Transverse colon (tissue), 4 donors: Measurements from ENCODE around the gene EPN2. TPM values are rescaled to one million over a fixed set of nuclear protein-coding genes. Genes with fewer than 3 reads are reported as not detected.

Source experiments
- DNase-seq: peaks from one replicate; pipeline ENCODE4 v3.0.0-alpha.2; 2019
- H3K27ac ChIP-seq, 4 donors: fragments of 200-600 bp; sonication (generic); 2 replicates each; pipeline ENCODE4 v1.5.1; 2016 to 2018; ENCODE audit warnings: inconsistent platforms in 4 of 4
- H3K27me3 ChIP-seq: fragments of 200-600 bp; sonication (generic); 2 replicates; pipeline ENCODE4 v1.5.1; 2017; ENCODE audit warnings: inconsistent platforms
- H3K36me3 ChIP-seq, 4 donors: fragments of 200-600 bp; sonication (generic); 2 replicates each; pipeline ENCODE4 v1.5.1; 2017 to 2019; ENCODE audit warnings: inconsistent platforms in 4 of 4
- H3K4me1 ChIP-seq, 4 donors: fragments of 200-600 bp; sonication (generic); 2 replicates each; pipeline ENCODE4 v1.5.1; 2017 to 2020; ENCODE audit warnings: inconsistent platforms in 4 of 4
- H3K4me3 ChIP-seq, 4 donors: fragments of 200-600 bp; sonication (generic); 1 replicate in 1 of 4; 2 replicates in 3 of 4; pipeline versions ENCODE4 v1.5.1 to v1.6.1; 2017 to 2019; ENCODE audit warnings: inconsistent platforms in 4 of 4
- H3K9me3 ChIP-seq, 2 donors: fragments of 200-600 bp; sonication (generic); 2 replicates each; pipeline ENCODE4 v1.5.1; 2017 to 2019; ENCODE audit warnings: inconsistent platforms in 2 of 2
- EP300 ChIP-seq: sonication (generic); formaldehyde crosslinking; IDR thresholded peaks from one replicate; pipeline ENCODE4 v1.6.1; 2017; ENCODE audit warnings: antibody characterized with exemption, low read depth
- POLR2A ChIP-seq: fragments of 450-650 bp; IDR thresholded peaks from one replicate; pipeline ENCODE4 v1.6.1; 2016; ENCODE audit warnings: antibody characterized with exemption, mild to moderate bottlenecking, moderate library complexity
- POLR2AphosphoS5 ChIP-seq, 3 donors: sonication (generic); formaldehyde crosslinking; IDR thresholded peaks; one replicate each; pipeline ENCODE4 v1.6.1; 2016; ENCODE audit warnings: antibody characterized with exemption in 3 of 3
- WGBS, 2 donors: methylation state at CpG; one replicate each; pipeline ENCODE4 v1.1.5; 2018; ENCODE audit warnings: low coverage in 1 of 2; 5-methylcytosine and 5-hydroxymethylcytosine counted together
- in situ Hi-C, 4 donors: fragments of 200-750 bp; cut with MboI; loops; one replicate each; pipeline versions ENCODE4 v1.15.0 to v1.15.1; 2017; ENCODE audit warnings: low sequenced_read_pairs in 3 of 4, low pct_ligation_motif_present in 1 of 4, low pct_unique_long_range_greater_than_20kb in 1 of 4
- intact Hi-C: fragments of 100-400 bp; cut with DNase I; formaldehyde crosslinking; loops from one replicate; pipeline ENCODE4 v1.15.1; 2023; ENCODE audit warnings: low total_unique reads
- total RNA-seq, 4 donors: library from RNA; depleted of rRNA; stranded (reverse); fragments of >200 nt; gene quantifications; one replicate each; pipeline ENCODE4 v1.1.0, GENCODE V29; 2016
- TF ChIP-seq, protein P1 (sequence below), 5 experiments: fragments of 200-600 bp in 3 of 5; fragments of 450-650 bp in 2 of 5; sonication (generic) in 3 of 5; IDR thresholded peaks; 1 replicate in 2 of 5; 2 replicates in 3 of 5; pipeline ENCODE4 v1.5.1; 2016 to 2017; ENCODE audit warnings: antibody characterized with exemption in 5 of 5, inconsistent platforms in 3 of 5, mild to moderate bottlenecking in 2 of 5, moderate library complexity in 1 of 5

EPN2 gene
- total RNA-seq, 4 donors from 2014 or later: 30.4 to 98.7 (median 65.5) TPM

DNA sequence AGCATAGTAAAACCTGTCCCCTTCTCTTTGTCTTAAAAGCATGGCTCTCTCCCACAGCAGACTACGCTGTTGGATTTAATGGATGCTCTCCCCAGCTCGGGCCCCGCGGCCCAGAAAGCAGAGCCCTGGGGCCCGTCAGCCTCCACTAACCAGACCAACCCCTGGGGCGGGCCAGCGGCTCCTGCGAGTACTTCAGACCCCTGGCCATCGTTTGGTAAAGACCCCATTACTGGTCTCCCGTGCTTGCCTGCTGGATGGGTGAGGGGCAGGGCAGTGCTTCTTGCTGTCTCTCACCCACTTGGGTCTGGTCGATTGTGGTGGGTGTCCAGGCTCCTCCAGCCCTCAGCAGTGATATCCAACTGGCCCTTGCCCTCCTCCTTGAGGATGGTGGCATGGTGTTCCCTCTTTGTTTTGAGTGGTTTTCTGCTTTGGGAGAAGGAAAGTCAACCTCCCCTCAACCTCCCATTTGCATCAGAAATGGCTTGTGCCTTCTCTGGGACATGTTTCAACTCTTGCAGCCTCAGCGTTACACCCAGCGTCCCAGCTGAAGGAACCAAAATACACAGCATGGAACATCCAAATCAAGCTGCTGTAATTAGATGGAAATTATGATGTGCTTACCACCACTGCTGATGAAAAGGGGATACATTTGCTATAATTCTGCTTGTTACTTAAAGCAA lies 76.0 kb downstream of the EPN2 start:
- no peak overlapping the region for H3K4me3 ChIP-seq
- H3K4me1 ChIP-seq: peaks cover 7 to 24% (median 12%) of the 10 kb centered on the region in 4 donors
- no peak for TF ChIP-seq EP300
- TF ChIP-seq, protein P1, sequence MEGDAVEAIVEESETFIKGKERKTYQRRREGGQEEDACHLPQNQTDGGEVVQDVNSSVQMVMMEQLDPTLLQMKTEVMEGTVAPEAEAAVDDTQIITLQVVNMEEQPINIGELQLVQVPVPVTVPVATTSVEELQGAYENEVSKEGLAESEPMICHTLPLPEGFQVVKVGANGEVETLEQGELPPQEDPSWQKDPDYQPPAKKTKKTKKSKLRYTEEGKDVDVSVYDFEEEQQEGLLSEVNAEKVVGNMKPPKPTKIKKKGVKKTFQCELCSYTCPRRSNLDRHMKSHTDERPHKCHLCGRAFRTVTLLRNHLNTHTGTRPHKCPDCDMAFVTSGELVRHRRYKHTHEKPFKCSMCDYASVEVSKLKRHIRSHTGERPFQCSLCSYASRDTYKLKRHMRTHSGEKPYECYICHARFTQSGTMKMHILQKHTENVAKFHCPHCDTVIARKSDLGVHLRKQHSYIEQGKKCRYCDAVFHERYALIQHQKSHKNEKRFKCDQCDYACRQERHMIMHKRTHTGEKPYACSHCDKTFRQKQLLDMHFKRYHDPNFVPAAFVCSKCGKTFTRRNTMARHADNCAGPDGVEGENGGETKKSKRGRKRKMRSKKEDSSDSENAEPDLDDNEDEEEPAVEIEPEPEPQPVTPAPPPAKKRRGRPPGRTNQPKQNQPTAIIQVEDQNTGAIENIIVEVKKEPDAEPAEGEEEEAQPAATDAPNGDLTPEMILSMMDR (IDR thresholded peaks at IDR 0.05): no peak
- no peak for TF ChIP-seq POLR2A
- TF ChIP-seq POLR2AphosphoS5 (IDR thresholded peaks at IDR 0.05): no peak
- no peaks in the 10 kb centered on the region for H3K9me3 ChIP-seq
- H3K27ac ChIP-seq: no peak overlapping the region
- peaks cover 0 to 5% (median 2%) of the 10 kb centered on the region in 4 donors for H3K36me3 ChIP-seq
- no peak for DNase-seq
- WGBS, 2 donors: 85 to 94% methylated on average over 5 to 13 of the region's 13 CpGs
- intact Hi-C loops (no loop called here), in situ Hi-C loops (no loop called here)
- no peaks in the 10 kb centered on the region for H3K27me3 ChIP-seq

DNA sequence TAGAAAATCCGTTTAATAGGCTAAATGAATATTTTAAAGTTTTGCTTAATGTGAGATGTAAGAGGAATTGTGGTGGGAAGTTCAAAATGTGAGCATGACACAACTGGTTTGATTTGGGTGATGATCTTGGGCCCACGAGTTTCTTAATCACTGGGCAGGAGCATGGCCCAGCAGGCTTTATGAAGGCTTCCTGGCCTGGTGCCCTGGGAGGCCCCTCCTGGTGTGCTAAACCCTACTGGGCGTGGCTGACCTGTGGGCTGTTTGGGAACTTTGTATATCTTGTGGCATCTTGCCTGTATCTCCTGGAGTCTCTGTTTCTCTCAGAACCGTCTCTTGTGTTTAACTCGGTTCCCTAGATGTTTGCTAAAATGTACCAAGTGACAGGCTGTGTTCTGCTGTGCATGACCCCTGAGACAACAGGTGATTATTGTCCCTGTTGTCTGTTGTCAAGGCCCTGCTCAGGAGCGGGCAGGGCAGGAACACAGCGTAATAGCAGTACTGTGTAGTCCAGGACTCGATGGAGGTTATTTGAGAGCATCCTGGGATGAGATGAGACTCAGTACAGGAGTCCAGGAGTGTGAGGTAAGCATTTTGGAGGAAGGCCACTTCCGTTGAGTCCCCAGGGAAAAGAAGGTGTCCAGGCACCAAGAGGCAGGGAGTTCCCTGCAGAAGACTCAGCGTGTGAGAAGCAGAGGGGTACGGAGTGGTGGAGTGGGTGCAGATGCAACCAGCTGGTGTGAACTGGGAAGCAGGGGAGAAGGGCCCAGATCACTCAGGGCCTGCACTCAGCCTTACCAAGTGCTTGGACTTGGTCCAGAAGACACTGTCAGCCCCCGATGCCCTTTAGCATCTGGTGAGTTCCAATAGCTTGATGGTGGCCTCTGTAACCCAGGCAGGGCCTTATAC lies 76.8 kb downstream of the EPN2 start:
- 67 to 70% methylated on average over 1 to 12 of the region's 12 CpGs for WGBS, 2 donors
- in situ Hi-C loops (no loop called here), intact Hi-C loops (no loop called here)
- no peak for TF ChIP-seq POLR2A
- TF ChIP-seq POLR2AphosphoS5 (IDR thresholded peaks at IDR 0.05): no peak
- TF ChIP-seq, protein P1 (IDR thresholded peaks at IDR 0.05): no peak
- no peak for TF ChIP-seq EP300
- H3K27me3 ChIP-seq: no peaks in the 10 kb centered on the region
- H3K9me3 ChIP-seq: no peaks in the 10 kb centered on the region
- peaks cover 0 to 5% (median 2%) of the 10 kb centered on the region in 4 donors for H3K36me3 ChIP-seq
- no peak overlapping the region for H3K4me3 ChIP-seq
- peak; percentile 60 for DNase-seq
- H3K27ac ChIP-seq: peak overlapping the region in 3 of 4 donors; percentile 24 to 30 (median 29)
- peaks cover 7 to 24% (median 12%) of the 10 kb centered on the region in 4 donors for H3K4me1 ChIP-seq

DNA sequence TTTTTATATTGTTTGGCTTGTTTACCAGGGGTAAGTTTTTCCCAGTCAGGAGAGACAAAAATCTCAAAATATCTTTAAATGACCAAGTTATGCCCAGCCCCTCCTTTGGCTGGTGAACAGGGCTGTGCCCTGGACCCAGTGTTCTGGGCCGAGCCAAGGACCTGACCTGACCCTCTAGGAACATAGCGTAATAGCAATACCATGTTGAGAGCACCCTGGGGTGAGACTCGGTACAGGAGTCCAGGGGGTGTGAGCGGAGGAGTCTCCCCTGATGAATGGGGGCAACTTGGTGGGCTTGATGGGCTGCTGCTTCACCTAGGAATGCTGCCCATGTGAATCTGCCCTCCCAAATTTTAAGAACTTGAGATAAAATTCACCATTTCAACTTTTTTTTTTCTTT lies 77.9 kb downstream of the EPN2 start:
- Histone ChIP-seq H3K36me3 (peaks cover 0 to 5% (median 2%) of the 10 kb centered on the region in 4 donors), H3K9me3 (no peaks in the 10 kb centered on the region), H3K4me1 (peaks cover 7 to 24% (median 12%) of the 10 kb centered on the region in 4 donors), H3K27me3 (no peaks in the 10 kb centered on the region), H3K4me3 (no peak overlapping the region), H3K27ac (no peak overlapping the region)
- TF ChIP-seq, protein P1 (IDR thresholded peaks at IDR 0.05): no peak
- TF ChIP-seq POLR2AphosphoS5 (IDR thresholded peaks at IDR 0.05) (no peak), EP300 (no peak), POLR2A (no peak)
- WGBS, 2 donors: 90 to 100% methylated on average over 1 to 4 of the region's 4 CpGs
- in situ Hi-C loops (no loop called here), intact Hi-C loops (no loop called here)
- DNase-seq: no peak

DNA sequence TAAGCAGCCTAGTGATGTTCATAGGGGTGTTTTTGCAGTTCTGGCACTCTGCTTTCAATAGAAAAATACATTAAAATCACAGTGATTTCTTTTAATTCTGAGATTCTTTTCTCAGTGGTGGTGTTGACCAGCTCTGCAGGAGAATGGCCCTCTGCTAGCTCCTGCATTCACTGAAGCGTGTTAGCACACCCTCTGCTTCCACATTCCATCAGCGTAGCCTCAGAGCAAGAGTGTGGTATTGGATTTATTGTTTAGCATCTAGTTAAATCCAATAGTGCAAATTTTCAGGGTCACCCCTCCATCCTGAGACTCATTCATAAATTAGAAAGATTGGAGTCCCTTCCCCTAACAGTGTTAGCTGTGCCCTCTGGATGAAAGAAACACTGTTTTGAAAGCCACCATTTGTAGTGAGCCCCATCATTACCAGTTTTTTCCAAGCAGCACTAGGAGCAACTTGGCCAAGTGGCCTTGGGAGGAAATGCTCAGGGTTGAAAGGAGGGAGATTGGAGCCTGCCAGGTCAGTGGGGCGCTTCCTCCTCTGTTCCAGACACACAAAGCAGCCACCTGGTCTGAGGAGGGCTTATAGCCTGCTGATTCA lies 79.7 kb downstream of the EPN2 start:
- no peak overlapping the region for H3K4me3 ChIP-seq
- H3K9me3 ChIP-seq: no peaks in the 10 kb centered on the region
- WGBS, 2 donors: 75% methylated on average over 3 of the region's 3 CpGs; no CpG with 5 or more reads in 1 of the 2 donors
- H3K27ac ChIP-seq: peak overlapping the region; percentile 25 to 57 (median 39)
- TF ChIP-seq POLR2AphosphoS5 (IDR thresholded peaks at IDR 0.05) (no peak), POLR2A (no peak), EP300 (no peak)
- TF ChIP-seq, protein P1 (IDR thresholded peaks at IDR 0.05): no peak
- peaks cover 7 to 24% (median 12%) of the 10 kb centered on the region in 4 donors for H3K4me1 ChIP-seq
- H3K36me3 ChIP-seq: peaks cover 0 to 5% (median 2%) of the 10 kb centered on the region in 4 donors
- intact Hi-C loops: no loop called here
- no peaks in the 10 kb centered on the region for H3K27me3 ChIP-seq
- DNase-seq: no peak
- in situ Hi-C loops: no loop called here
